ENCODE data around the gene DNASE1L2.

The DNASE1L2 gene

GRCh38 chr16:2285731-2286191, 49.5 kb downstream of the DNASE1L2 start:
- H3K4me3 ChIP-seq, result no peak overlapping the region
- TF ChIP-seq EZH2 (IDR thresholded peaks at IDR 0.05) (no peak), POLR2AphosphoS5 (IDR thresholded peaks at IDR 0.05; ENCODE audit: borderline replicate concordance, low read depth, low read length) (no peak), FOXP2 (optimal IDR thresholded peaks at IDR 0.05; ENCODE audit: control extremely low read depth, extremely low read length, insufficient read depth) (no peak)
- H3K36me3 ChIP-seq (ENCODE audit: insufficient read depth, low read length), result no peaks in the 10 kb centered on the region
- H3K9me3 ChIP-seq (ENCODE audit: low read depth, low read length), result no peaks in the 10 kb centered on the region
- no peak for DNase-seq (ENCODE audit: low read depth, low spot score)
- H3K27ac ChIP-seq, result no peak overlapping the region
- H3K9ac ChIP-seq (ENCODE audit: insufficient read length), result no peak overlapping the region

GRCh38 chr16:2286550-2286949, 50.3 kb downstream of the DNASE1L2 start:
- H3K36me3 ChIP-seq (ENCODE audit: insufficient read depth, low read length), result no peaks in the 10 kb centered on the region
- no peak overlapping the region for H3K9ac ChIP-seq (ENCODE audit: insufficient read length)
- H3K9me3 ChIP-seq (ENCODE audit: low read depth, low read length), result no peaks in the 10 kb centered on the region
- H3K27ac ChIP-seq, result no peak overlapping the region
- no peak for DNase-seq (ENCODE audit: low read depth, low spot score)
- H3K4me3 ChIP-seq, result no peak overlapping the region
- TF ChIP-seq EZH2 (IDR thresholded peaks at IDR 0.05) (no peak), POLR2AphosphoS5 (IDR thresholded peaks at IDR 0.05; ENCODE audit: borderline replicate concordance, low read depth, low read length) (no peak), FOXP2 (optimal IDR thresholded peaks at IDR 0.05; ENCODE audit: control extremely low read depth, extremely low read length, insufficient read depth) (no peak)

- no peak overlapping the region for H3K4me3 ChIP-seq
- H3K36me3 ChIP-seq (ENCODE audit: insufficient read depth, low read length), result no peaks in the 10 kb centered on the region
- no peak for DNase-seq (ENCODE audit: low read depth, low spot score)
- H3K27ac ChIP-seq, result no peak overlapping the region
- TF ChIP-seq EZH2 (IDR thresholded peaks at IDR 0.05) (no peak), FOXP2 (optimal IDR thresholded peaks at IDR 0.05; ENCODE audit: control extremely low read depth, extremely low read length, insufficient read depth) (no peak), POLR2AphosphoS5 (IDR thresholded peaks at IDR 0.05; ENCODE audit: borderline replicate concordance, low read depth, low read length) (no peak)
- H3K9me3 ChIP-seq (ENCODE audit: low read depth, low read length), result no peaks in the 10 kb centered on the region
- H3K9ac ChIP-seq (ENCODE audit: insufficient read length), result no peak overlapping the region
Observed at GRCh38 chr16:2287916-2288547, 51.8 kb downstream of the DNASE1L2 start.

All from SK-N-MC (cell line).